Limb (tissue), 2 donors: ENCODE measurements around the gene UNC13D.
"Not testable (repeated sequence)": the region's sequence is repeated elsewhere in the genome, so short reads cannot be mapped to it uniquely, and the experiment has no call there.

Experiments
- DNase-seq, 2 donors: peaks; one replicate each; pipeline ENCODE4 v3.0.0-alpha.2; 2016; ENCODE audit errors: extremely low spot score in 2 of 2

The UNC13D gene

DNA sequence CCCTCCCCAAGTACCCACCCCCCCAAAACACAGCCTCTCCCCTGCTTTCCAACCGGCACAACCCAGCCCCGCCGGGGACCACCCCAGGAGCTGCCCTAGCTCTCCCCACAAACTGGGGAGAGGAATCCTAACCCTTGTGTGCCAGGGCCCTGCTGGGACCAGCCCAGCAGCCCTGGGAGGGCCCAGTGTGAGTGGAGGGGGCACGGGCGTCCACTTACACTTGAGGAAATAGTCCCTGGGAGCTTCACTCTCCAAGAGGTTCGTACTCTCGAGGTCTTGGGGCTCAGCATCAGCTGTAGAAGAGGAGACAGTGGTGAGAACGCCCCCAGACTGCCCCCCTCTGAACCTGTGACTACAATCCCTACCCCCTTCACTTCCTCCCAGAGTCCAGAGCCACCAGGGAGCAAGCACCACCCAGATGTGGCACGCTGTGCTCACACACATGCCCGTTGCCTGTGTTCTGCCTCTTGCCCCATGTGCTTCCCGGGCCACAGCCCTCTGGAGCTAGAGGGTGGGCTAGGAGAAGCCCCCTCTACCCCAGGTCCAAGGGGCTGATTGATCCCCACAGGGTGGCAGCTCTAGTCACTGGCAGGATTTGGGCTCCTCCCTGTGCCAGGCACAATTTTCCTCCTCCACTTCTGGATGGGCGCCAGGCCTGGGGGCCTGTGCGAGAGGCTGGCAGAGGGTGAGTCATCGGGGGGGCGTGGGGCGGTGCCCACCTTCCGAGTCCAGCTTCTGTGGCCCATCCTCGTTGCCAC lies 31.2 kb upstream of the UNC13D start:
- DNase-seq: no peak

DNA sequence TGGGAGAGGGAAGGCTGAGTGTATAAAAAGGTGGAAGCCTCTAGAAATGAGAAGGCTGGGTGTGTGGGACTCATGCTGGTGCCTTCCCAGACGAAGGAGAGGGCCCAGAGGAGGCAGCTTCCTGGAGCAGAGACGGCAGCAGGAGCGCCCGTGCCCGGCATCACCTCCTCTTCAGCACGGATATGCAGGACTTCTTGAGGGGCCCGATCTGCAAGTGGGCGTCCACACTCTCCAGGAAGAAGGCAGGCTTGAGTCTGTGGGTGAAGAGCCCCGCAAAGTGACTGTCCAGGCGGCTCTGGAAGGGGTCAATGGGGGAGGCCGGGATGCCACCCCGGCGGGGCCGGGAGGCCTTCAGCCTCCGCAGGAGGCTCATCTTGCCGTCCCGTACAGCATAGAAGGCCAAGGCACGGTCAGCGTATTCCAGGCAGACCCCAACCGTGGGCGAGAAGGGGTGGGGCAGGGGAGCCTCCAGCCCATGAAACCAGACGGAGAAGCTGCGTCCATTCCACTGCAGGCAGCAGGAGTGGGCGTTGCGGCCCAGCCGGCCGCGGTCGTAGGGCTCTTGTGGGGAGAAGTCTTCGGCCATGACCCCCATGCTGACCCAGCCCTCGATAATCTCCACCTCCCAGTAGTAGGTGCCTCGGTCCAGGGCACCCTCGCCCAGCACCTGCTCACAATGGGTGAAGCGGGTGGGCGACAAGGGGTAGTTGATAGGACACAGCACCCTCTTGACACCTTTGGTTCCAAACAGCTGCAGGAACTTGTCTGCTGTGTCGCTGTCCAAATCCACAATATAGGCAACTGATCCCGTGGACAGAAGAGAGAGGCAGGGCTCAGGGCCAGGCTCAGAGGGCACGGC lies 30.3 kb upstream of the UNC13D start:
- DNase-seq: peak in 1 of 2 donors; percentile 29

DNA sequence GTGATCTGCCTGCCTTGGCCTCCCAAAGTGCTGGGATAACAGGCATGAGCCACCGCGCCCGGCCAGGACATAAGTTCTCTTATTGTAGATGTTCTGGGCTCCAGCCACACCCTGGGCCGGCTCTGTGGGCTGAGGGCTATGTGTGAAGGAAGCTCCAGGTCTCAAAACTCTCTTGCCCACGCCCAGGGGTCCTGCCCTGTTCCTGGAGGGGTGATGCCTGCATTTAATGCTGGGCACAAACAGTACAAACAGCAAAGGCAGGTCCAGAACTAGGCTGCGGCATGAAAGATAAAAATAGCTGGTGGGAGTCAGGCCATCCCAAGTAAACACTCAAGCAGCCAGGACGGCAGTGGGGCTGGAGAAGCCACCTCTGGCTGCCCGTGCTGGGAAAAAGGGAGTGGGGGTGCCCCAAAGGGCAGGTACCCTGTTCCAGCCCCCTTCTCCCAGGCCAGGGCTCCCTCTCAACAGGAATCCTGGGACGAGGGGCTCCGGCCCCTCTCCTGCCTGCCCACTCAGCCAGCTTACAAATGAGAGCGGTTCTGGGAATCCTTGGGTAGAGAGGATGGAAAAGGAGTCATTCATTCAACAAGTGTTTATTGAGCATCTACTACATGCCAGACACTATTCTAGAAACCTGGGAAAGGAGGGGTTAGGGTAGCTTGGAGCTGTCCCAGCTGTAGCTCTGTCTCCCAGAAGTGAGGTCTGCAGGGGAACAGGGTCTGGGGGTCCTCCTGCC lies 29.6 kb upstream of the UNC13D start:
- DNase-seq: no peak

DNA sequence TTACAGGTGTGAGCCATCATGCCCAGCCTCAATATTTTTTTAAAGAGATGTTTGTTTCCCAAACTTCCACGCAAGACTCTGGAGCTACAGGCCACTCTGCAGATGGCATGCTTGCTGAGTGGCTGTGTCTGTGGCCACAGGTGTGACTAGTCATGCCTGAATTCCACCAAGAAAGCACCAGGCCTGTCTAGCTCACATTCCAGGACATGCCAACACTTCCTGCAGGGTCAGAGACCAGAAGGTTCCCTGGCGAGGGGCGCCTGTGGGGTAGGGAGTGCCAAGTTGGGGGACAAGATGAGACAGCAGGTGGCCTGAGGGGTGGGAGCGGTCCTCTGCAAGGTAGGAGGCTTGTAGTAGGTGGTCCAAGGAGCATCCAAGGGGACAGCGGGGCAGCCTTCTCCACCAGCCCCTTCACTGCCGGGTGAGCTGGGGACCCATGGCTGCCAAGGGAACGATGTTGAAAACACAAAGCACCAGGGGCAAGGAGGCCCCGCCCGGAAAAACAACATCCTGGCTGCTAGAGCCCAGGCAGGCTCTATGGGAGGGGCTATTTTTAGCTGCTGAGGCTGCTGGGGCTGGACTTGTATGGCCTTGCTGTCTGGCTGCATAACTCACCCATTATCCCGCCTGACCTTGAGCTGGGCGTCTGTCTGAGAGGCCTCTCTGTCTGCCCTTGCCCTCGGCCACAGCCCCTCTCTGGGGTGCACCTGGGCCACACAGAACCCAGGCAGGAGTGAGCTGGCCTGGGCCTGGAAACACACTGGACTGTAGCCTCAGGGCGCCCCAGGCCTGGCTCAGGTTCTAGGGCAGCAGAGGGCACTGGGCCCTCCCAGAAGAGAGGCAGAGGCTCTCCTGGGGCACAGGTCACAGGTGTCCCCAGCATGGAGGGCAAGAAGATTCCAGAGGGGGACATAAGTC lies 28.5 kb upstream of the UNC13D start:
- peak; percentile 58 to 60 for DNase-seq

- DNase-seq: not testable (repeated sequence)
Observed at GRCh38 chr17:75870228-75870627, 26.0 kb upstream of the UNC13D start.

GRCh38 chr17:75869282-75870141 lies 25.3 kb upstream of the UNC13D start:
- peak in 1 of 2 donors; percentile 60 for DNase-seq

DNA sequence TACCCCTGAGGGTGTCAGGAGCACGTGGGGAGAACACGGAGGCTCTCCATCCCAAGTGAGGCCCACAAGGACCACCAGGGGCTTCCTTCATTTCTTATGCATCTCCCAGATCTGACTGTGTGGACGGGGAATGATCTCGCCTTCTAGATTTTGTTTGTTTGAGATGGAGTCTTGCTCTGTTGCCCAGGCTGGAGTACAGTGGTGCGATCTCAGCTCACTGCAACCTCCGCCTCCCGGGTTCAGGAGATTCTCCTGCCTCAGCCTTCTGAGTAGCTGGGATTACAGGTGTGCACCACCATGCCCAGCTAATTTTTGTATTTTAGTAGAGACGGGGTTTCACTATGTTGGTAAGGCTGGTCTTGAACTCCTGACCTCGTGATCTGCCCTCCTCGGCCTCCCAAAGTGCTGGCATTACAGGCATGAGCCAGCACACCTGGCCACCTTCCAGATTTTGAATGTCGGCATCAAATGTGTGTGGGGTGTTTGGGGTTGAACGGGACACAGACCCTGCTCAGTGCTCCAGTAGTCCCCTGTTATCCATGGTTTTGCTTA lies 24.6 kb upstream of the UNC13D start:
- DNase-seq: not testable (repeated sequence)

DNA sequence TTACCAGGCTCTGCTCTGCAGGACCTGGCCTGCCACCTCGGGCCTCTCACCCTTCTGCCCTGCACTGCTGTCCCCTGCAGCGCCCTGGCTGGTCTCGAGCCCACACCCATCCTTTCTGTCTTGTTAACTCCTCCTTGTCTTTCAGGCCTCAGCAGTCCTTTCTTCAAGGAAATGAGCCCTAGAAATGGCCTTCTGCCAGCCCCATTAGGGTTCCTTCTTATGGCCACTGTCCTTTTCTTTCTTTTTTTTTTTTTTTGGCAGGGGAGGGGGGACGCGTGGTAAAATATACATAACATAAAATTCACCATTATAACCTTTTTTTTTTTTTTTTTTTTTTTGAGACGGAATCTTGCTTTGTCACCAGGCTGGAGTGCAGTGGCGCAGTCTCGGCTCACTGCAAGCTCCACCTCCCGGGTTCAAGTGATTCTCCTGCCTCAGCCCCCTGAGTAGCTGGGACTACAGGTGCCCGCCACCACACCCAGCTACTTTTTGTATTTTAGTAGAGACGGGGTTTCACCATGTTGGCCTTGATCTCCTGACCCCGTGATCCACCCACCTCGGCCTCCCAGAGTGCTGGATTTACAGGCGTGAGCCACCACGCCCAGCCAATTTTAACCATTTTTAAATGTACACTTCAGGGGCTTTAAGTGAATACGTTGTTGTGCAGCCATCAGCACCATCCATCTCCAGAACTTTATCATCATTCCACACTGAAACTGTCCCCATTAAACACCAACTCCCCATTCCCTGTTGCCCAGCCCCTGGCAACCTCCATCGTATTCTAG lies 21.4 kb upstream of the UNC13D start:
- not testable (repeated sequence) for DNase-seq

DNA sequence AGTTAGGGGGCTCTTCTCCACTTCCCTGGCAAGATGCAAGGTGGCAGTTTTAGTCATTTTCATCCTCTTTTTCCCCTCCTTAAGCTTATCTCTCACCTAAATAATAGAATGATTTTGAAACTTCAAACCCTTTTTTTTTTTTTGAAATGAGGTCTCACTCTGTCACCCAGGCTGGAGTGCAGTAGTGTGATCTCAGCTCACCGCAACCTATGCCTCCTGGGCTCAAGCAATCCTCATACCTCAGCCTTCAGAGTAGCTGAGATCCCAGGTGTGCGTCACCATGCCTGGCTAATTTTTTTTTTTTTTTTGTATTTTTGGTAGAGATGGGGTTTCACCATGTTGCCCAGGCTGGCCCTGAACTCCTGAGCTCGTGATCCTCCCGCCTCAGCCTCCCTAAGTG lies 20.7 kb upstream of the UNC13D start:
- DNase-seq: not testable (repeated sequence)

- peak; percentile 67 to 81 for DNase-seq
Observed at GRCh38 chr17:75864448-75864871, 20.3 kb upstream of the UNC13D start.

DNA sequence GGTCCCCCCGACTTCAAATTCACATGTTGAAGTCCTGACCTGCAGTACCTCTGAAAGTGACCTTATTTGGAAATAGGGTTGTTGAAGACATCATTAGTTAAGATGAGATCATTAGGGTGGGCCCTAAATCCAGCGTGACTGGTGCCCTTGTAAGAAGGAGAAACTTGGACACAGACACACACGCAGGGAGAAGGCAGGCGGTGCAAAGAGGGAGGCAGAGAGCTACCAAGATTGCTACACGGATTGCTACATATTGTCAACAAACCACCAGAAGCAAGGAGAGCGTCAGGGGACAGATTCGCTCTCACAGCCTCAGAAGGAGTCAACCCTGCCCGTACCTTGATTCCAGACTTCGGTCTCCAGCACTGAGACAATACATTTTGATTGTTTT lies 17.7 kb upstream of the UNC13D start:
- DNase-seq: no peak

DNA sequence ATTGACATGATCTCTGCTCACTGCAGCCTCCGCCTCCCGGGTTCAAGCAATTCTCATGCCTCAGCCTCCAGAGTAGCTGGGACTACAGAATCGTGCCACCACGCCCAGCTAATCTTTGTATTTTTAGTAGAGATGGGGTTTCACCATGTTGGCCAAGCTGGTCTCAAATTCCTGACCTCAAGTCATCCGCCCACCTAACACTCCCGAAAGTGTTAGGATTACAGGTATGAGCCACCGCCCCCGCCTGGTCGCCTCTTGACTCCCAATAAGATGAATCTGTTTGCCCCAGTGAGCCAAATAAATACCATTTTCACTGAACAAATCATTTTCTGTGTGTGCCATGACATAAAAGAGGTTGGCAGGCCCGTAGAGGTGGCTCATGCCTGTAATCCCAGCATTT lies 15.2 kb upstream of the UNC13D start:
- DNase-seq: not testable (repeated sequence)

DNA sequence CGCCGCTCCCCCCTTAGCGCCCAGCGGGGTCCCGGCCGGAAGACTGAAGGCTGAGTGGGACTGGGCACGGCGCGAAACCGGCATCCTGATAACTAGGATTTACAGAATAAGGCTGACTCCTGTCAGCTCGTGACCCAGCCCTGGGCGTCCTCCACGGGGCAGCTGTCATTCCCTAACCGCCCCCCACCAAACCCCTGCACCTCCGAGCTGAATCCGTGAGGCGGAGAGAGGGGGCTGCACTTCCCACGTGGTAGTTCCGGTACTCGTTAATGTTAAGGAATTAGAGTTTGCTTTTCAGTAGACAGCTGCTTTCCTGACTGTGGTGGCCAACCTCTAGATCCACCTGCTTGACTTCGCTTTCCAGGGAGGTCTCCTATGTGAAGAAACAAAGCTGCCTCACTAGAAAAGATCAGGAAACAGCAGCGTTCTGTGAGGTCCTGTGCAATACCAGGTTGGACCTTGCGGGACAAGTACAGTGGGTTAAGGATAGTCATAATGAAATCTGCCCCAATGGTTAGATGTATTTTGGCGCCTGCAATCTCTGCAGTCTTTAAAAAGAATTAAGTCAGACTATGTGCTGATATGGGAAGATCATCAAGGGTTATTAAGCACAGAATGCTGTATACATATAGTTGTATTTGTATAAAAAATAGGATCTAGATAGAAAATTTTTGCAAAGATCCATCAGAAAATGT lies 12.0 kb upstream of the UNC13D start:
- DNase-seq: no peak

DNA sequence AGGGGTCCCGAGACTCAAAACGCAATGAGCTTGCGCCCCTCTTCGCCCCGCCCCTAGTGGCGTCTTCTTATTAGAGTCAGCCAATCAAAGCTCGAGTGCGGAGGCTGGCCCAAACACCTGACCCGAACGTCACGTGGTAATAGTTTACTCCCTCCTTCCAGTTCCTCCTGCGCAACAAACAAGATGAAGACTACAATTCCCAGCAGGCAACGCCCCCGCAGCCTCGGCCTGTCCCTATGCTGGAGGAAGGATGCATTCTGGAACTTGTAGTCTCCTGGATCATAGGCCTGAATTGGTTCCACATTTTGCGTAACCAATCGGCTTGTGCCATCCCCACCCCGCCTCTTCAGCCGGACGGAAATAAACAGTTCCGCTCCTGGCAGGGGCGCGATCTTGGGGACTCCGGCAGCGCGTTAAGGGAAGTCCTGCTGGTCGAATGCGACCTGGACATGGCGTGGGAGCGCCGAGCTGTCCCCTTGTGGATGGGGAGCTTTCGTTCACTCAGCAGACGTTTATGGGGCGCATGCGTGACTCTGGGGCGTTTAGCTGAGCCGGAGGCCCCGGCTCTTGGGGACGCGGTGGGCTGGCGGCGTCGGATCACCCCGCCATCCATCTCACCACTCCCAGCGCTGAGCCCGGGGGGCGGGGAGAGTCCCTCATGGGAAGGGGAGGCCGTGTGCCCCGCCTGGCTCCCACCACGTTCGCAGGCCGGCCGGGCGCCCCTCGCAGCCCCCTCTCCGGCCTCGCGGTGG lies 11.3 kb upstream of the UNC13D start, which contains the start of gene WBP2:
Gene WBP2 (minus strand): TSS at position 26 of the 752 bp plus-strand sequence. CDS start 38 bp downstream, outside the sequence.
- peak; percentile 96 to 100 for DNase-seq

GRCh38 chr17:75854881-75855309 lies 10.7 kb upstream of the UNC13D start:
- DNase-seq: no peak

- DNase-seq: peak in 1 of 2 donors; percentile 33
Observed at GRCh38 chr17:75854101-75854748, 10.0 kb upstream of the UNC13D start.

- no peak for DNase-seq
Observed at GRCh38 chr17:75853433-75853832, 9.2 kb upstream of the UNC13D start.
